ENCODE measurements around the gene THSD7A. TPM values are rescaled to one million over a fixed set of nuclear protein-coding genes. Genes with fewer than 3 reads are reported as not detected.

Gene THSD7A
- total and polyA plus RNA-seq, 2 of the 13 experiments (the other 11 are each of a cell fraction or from before 2014, with no cell fraction given), result 0.01 to 0.07 TPM

DNA sequence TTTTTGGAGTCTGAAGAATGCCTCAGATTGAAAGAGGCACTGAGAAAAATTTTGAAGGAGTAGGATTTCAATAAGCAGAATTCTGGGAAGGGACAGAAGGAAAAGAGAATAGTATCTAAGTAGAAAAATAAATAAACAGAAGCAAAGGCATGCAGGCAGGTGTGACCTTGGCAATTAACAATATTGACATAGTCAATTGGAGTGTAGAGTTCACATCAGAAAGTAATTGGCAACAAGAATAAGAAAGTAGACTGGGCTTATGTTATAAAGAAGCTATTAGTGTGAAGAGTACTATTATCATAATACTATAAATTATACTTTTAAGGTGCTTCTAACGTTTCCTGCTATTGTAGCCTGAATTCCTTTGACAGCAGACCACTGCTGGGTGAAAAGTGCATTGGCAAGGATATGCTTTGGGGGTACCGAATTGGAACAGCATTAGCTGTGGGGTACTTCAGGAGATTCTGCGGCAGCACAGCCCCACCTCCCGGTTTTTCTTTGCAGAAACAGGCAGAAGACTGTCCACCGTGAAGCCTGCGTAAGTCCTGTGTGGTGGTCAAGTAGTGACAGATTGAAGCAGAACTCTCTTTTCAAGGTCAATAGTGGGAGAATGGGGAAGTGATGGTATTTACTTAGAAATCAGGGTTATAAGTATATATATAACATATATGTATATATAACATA is 357.0 kb downstream of the THSD7A start:
- CTCF ChIA-PET (ENCODE audit: low intra/inter-chr PET ratio, low total read pairs), result no interaction called here
- in situ Hi-C loops (cut with HindIII; ENCODE audit: extremely low pct_ligation_motif_present, low pct_unique_long_range_greater_than_20kb) (no loop called here), intact Hi-C loops (cut with micrococcal nuclease; ENCODE audit: unreplicated experiment) (no loop called here)
- Histone ChIP-seq H3K9me3 (ENCODE audit: low read length) (no peaks in the 10 kb centered on the region), H3K9ac (ENCODE audit: insufficient read depth, low read depth, low read length) (no peak overlapping the region), H3K36me3 (replicated peaks in 1 of 2; ENCODE audit: control insufficient read depth in 1 of 2, insufficient read depth in 2 of 2, low read length in 2 of 2) (no peaks in the 10 kb centered on the region), H3K27ac (ENCODE audit: extremely low read length, insufficient read depth, low read length) (no peak overlapping the region), H3K4me2 (ENCODE audit: low read depth, low read length) (no peak overlapping the region), H3K79me2 (ENCODE audit: insufficient read depth, low read length) (no peaks in the 10 kb centered on the region), H2AFZ (ENCODE audit: low read length) (no peak overlapping the region), H3K27me3 (ENCODE audit: control insufficient read depth in 1 of 2, insufficient read depth in 2 of 2, low read length in 2 of 2) (no peaks in the 10 kb centered on the region; a peak in 1 of 5 replicates), H4K20me1 (ENCODE audit: insufficient read depth, low read length) (no peaks in the 10 kb centered on the region), H3K4me1 (ENCODE audit: insufficient read depth, low read length) (no peaks in the 10 kb centered on the region), H3K4me3 (replicated peaks in 1 of 3; ENCODE audit: insufficient read depth in 1 of 3, low read depth in 2 of 3, low read length in 3 of 3) (no peak overlapping the region)
- TF ChIP-seq SIN3B (IDR thresholded peaks at IDR 0.05; ENCODE audit: low read length), result no peak
- TF ChIP-seq, protein P1, sequence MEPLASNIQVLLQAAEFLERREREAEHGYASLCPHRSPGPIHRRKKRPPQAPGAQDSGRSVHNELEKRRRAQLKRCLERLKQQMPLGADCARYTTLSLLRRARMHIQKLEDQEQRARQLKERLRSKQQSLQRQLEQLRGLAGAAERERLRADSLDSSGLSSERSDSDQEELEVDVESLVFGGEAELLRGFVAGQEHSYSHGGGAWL (CRISPR knock-in tag; IDR thresholded peaks at IDR 0.05), result no peak
- no peak for TF ChIP-seq SETDB1 (CRISPR knock-in tag; IDR thresholded peaks at IDR 0.05; ENCODE audit: borderline replicate concordance)
- TF ChIP-seq ZNF546 (CRISPR knock-in tag; conservative IDR thresholded peaks at IDR 0.05), result no peak
- TF ChIP-seq RNF2 (conservative IDR thresholded peaks at IDR 0.05; ENCODE audit: low read depth), result no peak
- TF ChIP-seq LCORL (IDR thresholded peaks at IDR 0.05), result no peak
- no peak for TF ChIP-seq LCORL (CRISPR knock-in tag; IDR thresholded peaks at IDR 0.05)
- TF ChIP-seq, protein P2, sequence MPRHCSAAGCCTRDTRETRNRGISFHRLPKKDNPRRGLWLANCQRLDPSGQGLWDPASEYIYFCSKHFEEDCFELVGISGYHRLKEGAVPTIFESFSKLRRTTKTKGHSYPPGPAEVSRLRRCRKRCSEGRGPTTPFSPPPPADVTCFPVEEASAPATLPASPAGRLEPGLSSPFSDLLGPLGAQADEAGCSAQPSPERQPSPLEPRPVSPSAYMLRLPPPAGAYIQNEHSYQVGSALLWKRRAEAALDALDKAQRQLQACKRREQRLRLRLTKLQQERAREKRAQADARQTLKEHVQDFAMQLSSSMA (CRISPR knock-in tag; IDR thresholded peaks at IDR 0.05), result no peak
- TF ChIP-seq, protein P3, sequence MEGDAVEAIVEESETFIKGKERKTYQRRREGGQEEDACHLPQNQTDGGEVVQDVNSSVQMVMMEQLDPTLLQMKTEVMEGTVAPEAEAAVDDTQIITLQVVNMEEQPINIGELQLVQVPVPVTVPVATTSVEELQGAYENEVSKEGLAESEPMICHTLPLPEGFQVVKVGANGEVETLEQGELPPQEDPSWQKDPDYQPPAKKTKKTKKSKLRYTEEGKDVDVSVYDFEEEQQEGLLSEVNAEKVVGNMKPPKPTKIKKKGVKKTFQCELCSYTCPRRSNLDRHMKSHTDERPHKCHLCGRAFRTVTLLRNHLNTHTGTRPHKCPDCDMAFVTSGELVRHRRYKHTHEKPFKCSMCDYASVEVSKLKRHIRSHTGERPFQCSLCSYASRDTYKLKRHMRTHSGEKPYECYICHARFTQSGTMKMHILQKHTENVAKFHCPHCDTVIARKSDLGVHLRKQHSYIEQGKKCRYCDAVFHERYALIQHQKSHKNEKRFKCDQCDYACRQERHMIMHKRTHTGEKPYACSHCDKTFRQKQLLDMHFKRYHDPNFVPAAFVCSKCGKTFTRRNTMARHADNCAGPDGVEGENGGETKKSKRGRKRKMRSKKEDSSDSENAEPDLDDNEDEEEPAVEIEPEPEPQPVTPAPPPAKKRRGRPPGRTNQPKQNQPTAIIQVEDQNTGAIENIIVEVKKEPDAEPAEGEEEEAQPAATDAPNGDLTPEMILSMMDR (CRISPR knock-in tag; IDR thresholded peaks at IDR 0.05), result 0 out of 2 replicates have a peak, but pooled peaks have one; percentile 16
- 41% methylated on average over 5 of the region's 6 CpGs for WGBS (ENCODE audit: low lambda C conversion rate)
- ATAC-seq (no peak; the same call in 2 of the 3 replicates), FAIRE-seq (no peak), DNase-seq (ENCODE audit: low spot score) (no peak)
- POLR2A ChIA-PET, result no interaction called here
- no TSS peak for BruUV-seq (replicated peaks)
